HEK293 (cell line): Measurements from ENCODE around the gene PLEKHF1.

ENCODE experiments used
- OVOL3 ChIP-seq: fragments of 450-650 bp; formaldehyde crosslinking; IDR thresholded peaks from 2 replicates; pipeline ENCODE4 v1.5.1; 2016; ENCODE audit warnings: missing biosample characterization, missing genetic modification characterization
- SCRT1 ChIP-seq: fragments of 450-650 bp; formaldehyde crosslinking; IDR thresholded peaks from 2 replicates; pipeline ENCODE4 v1.5.1; 2016; ENCODE audit warnings: missing biosample characterization, missing genetic modification characterization, borderline replicate concordance
- ZBTB1 ChIP-seq: fragments of 450-650 bp; formaldehyde crosslinking; IDR thresholded peaks from 2 replicates; pipeline ENCODE4 v1.5.1; 2016; ENCODE audit warnings: missing biosample characterization, missing genetic modification characterization
- ZBTB10 ChIP-seq: fragments of 450-650 bp; formaldehyde crosslinking; IDR thresholded peaks from 2 replicates; pipeline ENCODE4 v1.5.1; 2016; ENCODE audit warnings: missing biosample characterization, missing genetic modification characterization
- ZBTB20 ChIP-seq: fragments of 450-650 bp; formaldehyde crosslinking; IDR thresholded peaks from 2 replicates; pipeline ENCODE4 v1.5.1; 2016; ENCODE audit warnings: missing biosample characterization, missing genetic modification characterization
- ZBTB8A ChIP-seq: fragments of 450-650 bp; formaldehyde crosslinking; IDR thresholded peaks from 2 replicates; pipeline ENCODE4 v1.5.1; 2016; ENCODE audit warnings: missing biosample characterization, missing genetic modification characterization
- ZFHX2 ChIP-seq: fragments of 450-650 bp; formaldehyde crosslinking; conservative IDR thresholded peaks from 2 replicates; pipeline ENCODE4 v1.5.1; 2016; ENCODE audit warnings: missing biosample characterization, missing genetic modification characterization
- ZNF133 ChIP-seq: fragments of 450-650 bp; formaldehyde crosslinking; IDR thresholded peaks from 2 replicates; pipeline ENCODE4 v1.5.1; 2016; ENCODE audit warnings: missing biosample characterization, missing genetic modification characterization
- ZNF140 ChIP-seq: fragments of 450-650 bp; formaldehyde crosslinking; IDR thresholded peaks from 2 replicates; pipeline ENCODE4 v1.5.1; 2016; ENCODE audit warnings: missing biosample characterization, missing genetic modification characterization
- ZNF184 ChIP-seq: fragments of 450-650 bp; IDR thresholded peaks from 2 replicates; pipeline ENCODE4 v1.5.1; 2018; ENCODE audit warnings: missing biosample characterization, mild to moderate bottlenecking, missing genetic modification characterization
- ZNF202 ChIP-seq: fragments of 450-650 bp; formaldehyde crosslinking; IDR thresholded peaks from 2 replicates; pipeline ENCODE4 v1.5.1; 2016; ENCODE audit warnings: missing biosample characterization, missing genetic modification characterization, borderline replicate concordance
- ZNF530 ChIP-seq: fragments of 450-650 bp; formaldehyde crosslinking; IDR thresholded peaks from 2 replicates; pipeline ENCODE4 v1.5.1; 2016; ENCODE audit warnings: low read depth, missing biosample characterization, missing genetic modification characterization
- ZNF580 ChIP-seq: fragments of 450-650 bp; formaldehyde crosslinking; IDR thresholded peaks from 2 replicates; pipeline ENCODE4 v1.5.1; 2016; ENCODE audit warnings: missing biosample characterization, missing genetic modification characterization
- ZNF585B ChIP-seq: fragments of 450-650 bp; formaldehyde crosslinking; IDR thresholded peaks from 2 replicates; pipeline ENCODE4 v1.5.1; 2016; ENCODE audit warnings: missing biosample characterization, missing genetic modification characterization
- ZNF600 ChIP-seq: fragments of 450-650 bp; formaldehyde crosslinking; IDR thresholded peaks from 2 replicates; pipeline ENCODE4 v1.5.1; 2016; ENCODE audit warnings: missing biosample characterization, missing genetic modification characterization
- ZNF610 ChIP-seq: fragments of 450-650 bp; formaldehyde crosslinking; IDR thresholded peaks from 2 replicates; pipeline ENCODE4 v1.5.1; 2016; ENCODE audit warnings: missing biosample characterization, missing genetic modification characterization, borderline replicate concordance
- ZNF621 ChIP-seq: fragments of 450-650 bp; formaldehyde crosslinking; IDR thresholded peaks from 2 replicates; pipeline ENCODE4 v1.5.1; 2017; ENCODE audit warnings: missing biosample characterization, missing genetic modification characterization
- ZNF623 ChIP-seq: fragments of 450-650 bp; formaldehyde crosslinking; IDR thresholded peaks from 2 replicates; pipeline ENCODE4 v1.5.1; 2016; ENCODE audit warnings: missing biosample characterization, missing genetic modification characterization
- ZNF654 ChIP-seq: fragments of 450-650 bp; formaldehyde crosslinking; IDR thresholded peaks from 2 replicates; pipeline ENCODE4 v1.5.1; 2016; ENCODE audit warnings: low read depth, missing biosample characterization, missing genetic modification characterization
- ZNF677 ChIP-seq: fragments of 450-650 bp; IDR thresholded peaks from 2 replicates; pipeline ENCODE4 v1.5.0; 2018; ENCODE audit warnings: missing biosample characterization, mild to moderate bottlenecking, missing genetic modification characterization, moderate library complexity
- ZNF704 ChIP-seq: fragments of 450-650 bp; formaldehyde crosslinking; IDR thresholded peaks from 2 replicates; pipeline ENCODE4 v1.5.1; 2016; ENCODE audit warnings: missing biosample characterization, missing genetic modification characterization
- ZNF707 ChIP-seq: fragments of 450-650 bp; formaldehyde crosslinking; IDR thresholded peaks from 2 replicates; pipeline ENCODE4 v1.5.1; 2016; ENCODE audit warnings: missing biosample characterization, missing genetic modification characterization
- ZNF76 ChIP-seq: fragments of 450-650 bp; formaldehyde crosslinking; IDR thresholded peaks from 2 replicates; pipeline ENCODE4; 2016; ENCODE audit warnings: low read depth, missing biosample characterization, missing genetic modification characterization, borderline replicate concordance
- ZNF785 ChIP-seq: fragments of 450-650 bp; formaldehyde crosslinking; IDR thresholded peaks from 2 replicates; pipeline ENCODE4 v1.5.1; 2016; ENCODE audit warnings: missing biosample characterization, missing genetic modification characterization
- TF ChIP-seq, protein P1 (sequence below): fragments of 450-650 bp; formaldehyde crosslinking; IDR thresholded peaks from 2 replicates; pipeline ENCODE4 v1.5.1; 2016; ENCODE audit warnings: missing biosample characterization, missing genetic modification characterization
- TF ChIP-seq, protein P2 (sequence below): fragments of 450-650 bp; formaldehyde crosslinking; IDR thresholded peaks from 2 replicates; pipeline ENCODE4 v1.5.1; 2016; ENCODE audit warnings: missing biosample characterization, missing genetic modification characterization
- TF ChIP-seq, protein P3 (sequence below): fragments of 450-650 bp; formaldehyde crosslinking; IDR thresholded peaks from 2 replicates; pipeline ENCODE4 v1.5.1; 2016; ENCODE audit warnings: missing biosample characterization, missing genetic modification characterization, borderline replicate concordance
- TF ChIP-seq, protein P4 (sequence below): fragments of 450-650 bp; formaldehyde crosslinking; IDR thresholded peaks from 2 replicates; pipeline ENCODE4 v1.5.1; 2016; ENCODE audit warnings: missing biosample characterization, missing genetic modification characterization

The PLEKHF1 gene

GRCh38 chr19:29671393-29672160 is 6.3 kb downstream of the PLEKHF1 start (continued):
- TF ChIP-seq, protein P1, sequence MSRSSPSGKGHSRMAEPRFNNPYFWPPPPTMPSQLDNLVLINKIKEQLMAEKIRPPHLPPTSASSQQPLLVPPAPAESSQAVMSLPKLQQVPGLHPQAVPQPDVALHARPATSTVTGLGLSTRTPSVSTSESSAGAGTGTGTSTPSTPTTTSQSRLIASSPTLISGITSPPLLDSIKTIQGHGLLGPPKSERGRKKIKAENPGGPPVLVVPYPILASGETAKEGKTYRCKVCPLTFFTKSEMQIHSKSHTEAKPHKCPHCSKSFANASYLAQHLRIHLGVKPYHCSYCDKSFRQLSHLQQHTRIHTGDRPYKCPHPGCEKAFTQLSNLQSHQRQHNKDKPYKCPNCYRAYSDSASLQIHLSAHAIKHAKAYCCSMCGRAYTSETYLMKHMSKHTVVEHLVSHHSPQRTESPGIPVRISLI (tag by site-specific recombination) = no peak
- TF ChIP-seq ZNF785 (tag by site-specific recombination) (no peak), ZNF202 (tag by site-specific recombination) (no peak), OVOL3 (tag by site-specific recombination) (no peak), ZNF140 (tag by site-specific recombination) (no peak), ZNF621 (tag by site-specific recombination) (peak; percentile 93; the same call in 1 of the 2 replicates), ZFHX2 (peak; percentile 45), ZNF677 (tag by site-specific recombination) (no peak), ZNF133 (no peak), ZNF530 (tag by site-specific recombination) (no peak), ZNF654 (tag by site-specific recombination) (no peak), ZNF585B (tag by site-specific recombination) (no peak), ZNF76 (no peak), ZNF623 (tag by site-specific recombination) (no peak), ZNF707 (tag by site-specific recombination) (no peak), ZNF610 (tag by site-specific recombination) (no peak), ZNF580 (tag by site-specific recombination) (no peak), ZNF184 (tag by site-specific recombination) (no peak), ZNF704 (tag by site-specific recombination) (no peak), ZNF600 (tag by site-specific recombination) (no peak; the same call in none of the 2 replicates), ZBTB1 (no peak), ZBTB10 (tag by site-specific recombination) (0 out of 2 replicates have a peak, but pooled peaks have one; percentile 35), ZBTB20 (peak; percentile 9; the same call in 1 of the 2 replicates), ZBTB8A (tag by site-specific recombination) (peak; percentile 70), SCRT1 (tag by site-specific recombination) (no peak)
- TF ChIP-seq, protein P2, sequence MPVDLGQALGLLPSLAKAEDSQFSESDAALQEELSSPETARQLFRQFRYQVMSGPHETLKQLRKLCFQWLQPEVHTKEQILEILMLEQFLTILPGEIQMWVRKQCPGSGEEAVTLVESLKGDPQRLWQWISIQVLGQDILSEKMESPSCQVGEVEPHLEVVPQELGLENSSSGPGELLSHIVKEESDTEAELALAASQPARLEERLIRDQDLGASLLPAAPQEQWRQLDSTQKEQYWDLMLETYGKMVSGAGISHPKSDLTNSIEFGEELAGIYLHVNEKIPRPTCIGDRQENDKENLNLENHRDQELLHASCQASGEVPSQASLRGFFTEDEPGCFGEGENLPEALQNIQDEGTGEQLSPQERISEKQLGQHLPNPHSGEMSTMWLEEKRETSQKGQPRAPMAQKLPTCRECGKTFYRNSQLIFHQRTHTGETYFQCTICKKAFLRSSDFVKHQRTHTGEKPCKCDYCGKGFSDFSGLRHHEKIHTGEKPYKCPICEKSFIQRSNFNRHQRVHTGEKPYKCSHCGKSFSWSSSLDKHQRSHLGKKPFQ (tag by site-specific recombination) = peak; percentile 88
- TF ChIP-seq, protein P3, sequence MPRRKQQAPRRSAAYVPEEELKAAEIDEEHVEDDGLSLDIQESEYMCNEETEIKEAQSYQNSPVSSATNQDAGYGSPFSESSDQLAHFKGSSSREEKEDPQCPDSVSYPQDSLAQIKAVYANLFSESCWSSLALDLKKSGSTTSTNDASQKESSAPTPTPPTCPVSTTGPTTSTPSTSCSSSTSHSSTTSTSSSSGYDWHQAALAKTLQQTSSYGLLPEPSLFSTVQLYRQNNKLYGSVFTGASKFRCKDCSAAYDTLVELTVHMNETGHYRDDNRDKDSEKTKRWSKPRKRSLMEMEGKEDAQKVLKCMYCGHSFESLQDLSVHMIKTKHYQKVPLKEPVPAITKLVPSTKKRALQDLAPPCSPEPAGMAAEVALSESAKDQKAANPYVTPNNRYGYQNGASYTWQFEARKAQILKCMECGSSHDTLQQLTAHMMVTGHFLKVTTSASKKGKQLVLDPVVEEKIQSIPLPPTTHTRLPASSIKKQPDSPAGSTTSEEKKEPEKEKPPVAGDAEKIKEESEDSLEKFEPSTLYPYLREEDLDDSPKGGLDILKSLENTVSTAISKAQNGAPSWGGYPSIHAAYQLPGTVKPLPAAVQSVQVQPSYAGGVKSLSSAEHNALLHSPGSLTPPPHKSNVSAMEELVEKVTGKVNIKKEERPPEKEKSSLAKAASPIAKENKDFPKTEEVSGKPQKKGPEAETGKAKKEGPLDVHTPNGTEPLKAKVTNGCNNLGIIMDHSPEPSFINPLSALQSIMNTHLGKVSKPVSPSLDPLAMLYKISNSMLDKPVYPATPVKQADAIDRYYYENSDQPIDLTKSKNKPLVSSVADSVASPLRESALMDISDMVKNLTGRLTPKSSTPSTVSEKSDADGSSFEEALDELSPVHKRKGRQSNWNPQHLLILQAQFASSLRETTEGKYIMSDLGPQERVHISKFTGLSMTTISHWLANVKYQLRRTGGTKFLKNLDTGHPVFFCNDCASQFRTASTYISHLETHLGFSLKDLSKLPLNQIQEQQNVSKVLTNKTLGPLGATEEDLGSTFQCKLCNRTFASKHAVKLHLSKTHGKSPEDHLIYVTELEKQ (tag by site-specific recombination) = no peak
- TF ChIP-seq, protein P4, sequence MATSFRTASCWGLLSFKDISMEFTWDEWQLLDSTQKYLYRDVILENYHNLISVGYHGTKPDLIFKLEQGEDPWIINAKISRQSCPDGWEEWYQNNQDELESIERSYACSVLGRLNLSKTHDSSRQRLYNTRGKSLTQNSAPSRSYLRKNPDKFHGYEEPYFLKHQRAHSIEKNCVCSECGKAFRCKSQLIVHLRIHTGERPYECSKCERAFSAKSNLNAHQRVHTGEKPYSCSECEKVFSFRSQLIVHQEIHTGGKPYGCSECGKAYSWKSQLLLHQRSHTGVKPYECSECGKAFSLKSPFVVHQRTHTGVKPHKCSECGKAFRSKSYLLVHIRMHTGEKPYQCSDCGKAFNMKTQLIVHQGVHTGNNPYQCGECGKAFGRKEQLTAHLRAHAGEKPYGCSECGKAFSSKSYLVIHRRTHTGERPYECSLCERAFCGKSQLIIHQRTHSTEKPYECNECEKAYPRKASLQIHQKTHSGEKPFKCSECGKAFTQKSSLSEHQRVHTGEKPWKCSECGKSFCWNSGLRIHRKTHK (tag by site-specific recombination) = no peak
